Thyroid gland (tissue), 4 donors: ENCODE measurements around the gene TRIM26. TPM values are rescaled to one million over a fixed set of nuclear protein-coding genes. Genes with fewer than 3 reads are reported as not detected.
"Not testable (repeated sequence)": the region's sequence is repeated elsewhere in the genome, so short reads cannot be mapped to it uniquely, and the experiment has no call there.

Experiments used
- DNase-seq, 2 donors: peaks; one replicate each; pipeline ENCODE4 v3.0.0-alpha.2; 2019
- H3K27ac ChIP-seq, 3 donors: fragments of 200-600 bp; sonication (generic); 1 replicate in 2 of 3; 2 replicates in 1 of 3; pipeline ENCODE4 v1.5.1; 2016 to 2019; ENCODE audit warnings: mild to moderate bottlenecking in 1 of 3, moderate library complexity in 1 of 3
- H3K27me3 ChIP-seq: fragments of 200-600 bp; sonication (generic); one replicate; pipeline ENCODE4 v1.5.1; 2019
- H3K36me3 ChIP-seq, 2 donors: fragments of 200-600 bp; sonication (generic); one replicate each; pipeline ENCODE4 v1.5.1; 2016 to 2019
- H3K4me1 ChIP-seq, 2 donors: fragments of 200-600 bp; sonication (generic); one replicate each; pipeline ENCODE4 v1.5.1; 2017 to 2019
- H3K4me3 ChIP-seq, 3 donors: fragments of 200-600 bp; sonication (generic); replicated peaks in 1 of 3; 1 replicate in 2 of 3; 2 replicates in 1 of 3; pipeline ENCODE4 v1.5.1; 2016; ENCODE audit warnings: mild to moderate bottlenecking in 1 of 3
- H3K9me3 ChIP-seq: fragments of 200-600 bp; sonication (generic); one replicate; pipeline ENCODE4 v1.5.1; 2017
- CTCF ChIP-seq, 6 experiments: fragments of 200-600 bp in 3 of 6; fragments of 450-650 bp in 3 of 6; sonication (generic) in 3 of 6; IDR thresholded peaks; one replicate each; pipeline ENCODE4 v1.5.1; 2016 to 2019; ENCODE audit warnings: antibody characterized with exemption in 6 of 6, mild to moderate bottlenecking in 2 of 6, inconsistent platforms in 1 of 6, moderate library complexity in 1 of 6
- POLR2A ChIP-seq, 2 donors: fragments of 450-650 bp; IDR thresholded peaks; one replicate each; pipeline ENCODE4 v1.6.1; 2017; ENCODE audit warnings: antibody characterized with exemption in 2 of 2, mild to moderate bottlenecking in 2 of 2, moderate library complexity in 1 of 2
- WGBS, 2 donors: methylation state at CpG; one replicate each; pipeline ENCODE4 v1.1.5; 2017; 5-methylcytosine and 5-hydroxymethylcytosine counted together
- intact Hi-C: fragments of 100-400 bp; cut with DNase I; formaldehyde crosslinking; loops from one replicate; pipeline ENCODE4 v1.15.1; 2023
- total RNA-seq, 4 donors: library from RNA; depleted of rRNA; stranded (reverse); fragments of >200 nt; gene quantifications; one replicate each; pipeline ENCODE4 v1.2.3, GENCODE V29; 2016

The TRIM26 gene
- total RNA-seq, 4 donors from 2014 or later = 52.9 to 72.2 (median 62.4) TPM

- H3K27me3 ChIP-seq = no peaks in the 10 kb centered on the region
- no peaks in the 10 kb centered on the region for H3K9me3 ChIP-seq
- no peaks in the 10 kb centered on the region for H3K4me1 ChIP-seq
- no peaks in the 10 kb centered on the region for H3K36me3 ChIP-seq
- DNase-seq = no peak
- intact Hi-C loops = no loop called here
- 75% methylated on average over 6 of the region's 6 CpGs for WGBS, 2 donors
- H3K4me3 ChIP-seq = no peak overlapping the region
- no peak overlapping the region for H3K27ac ChIP-seq
- TF ChIP-seq POLR2A (IDR thresholded peaks at IDR 0.05) (no peak), CTCF (IDR thresholded peaks at IDR 0.05) (no peak)
Measured at GRCh38 chr6:30144811-30145210, 68.4 kb downstream of the TRIM26 start.

DNA sequence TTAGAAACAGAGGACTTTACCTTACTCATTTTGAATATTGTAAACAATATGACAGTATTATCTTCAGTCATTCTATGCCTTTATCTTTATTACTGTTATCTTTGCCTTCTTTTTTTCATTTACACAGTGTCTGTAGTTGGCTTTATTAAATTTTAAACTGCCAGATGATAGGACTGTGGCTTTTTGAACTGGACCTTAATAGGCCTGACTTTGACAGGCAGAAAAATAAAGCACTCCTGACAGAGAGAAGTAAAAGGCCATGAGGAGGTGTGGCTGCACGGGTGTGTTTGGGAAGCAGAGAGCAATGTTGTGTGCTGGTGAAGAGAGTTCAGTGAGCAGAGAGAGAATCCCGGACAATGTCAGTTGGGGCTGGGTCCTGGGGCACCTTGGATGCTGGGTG is 69.4 kb downstream of the TRIM26 start:
- Histone ChIP-seq H3K36me3 (no peaks in the 10 kb centered on the region), H3K27me3 (no peaks in the 10 kb centered on the region), H3K4me3 (no peak overlapping the region), H3K4me1 (no peaks in the 10 kb centered on the region), H3K27ac (no peak overlapping the region), H3K9me3 (no peaks in the 10 kb centered on the region)
- WGBS, 2 donors = 67 to 76% methylated on average over 2 of the region's 2 CpGs
- TF ChIP-seq CTCF (IDR thresholded peaks at IDR 0.05) = no peak
- no peak for TF ChIP-seq POLR2A (IDR thresholded peaks at IDR 0.05)
- intact Hi-C loops = no loop called here
- DNase-seq = no peak

DNA sequence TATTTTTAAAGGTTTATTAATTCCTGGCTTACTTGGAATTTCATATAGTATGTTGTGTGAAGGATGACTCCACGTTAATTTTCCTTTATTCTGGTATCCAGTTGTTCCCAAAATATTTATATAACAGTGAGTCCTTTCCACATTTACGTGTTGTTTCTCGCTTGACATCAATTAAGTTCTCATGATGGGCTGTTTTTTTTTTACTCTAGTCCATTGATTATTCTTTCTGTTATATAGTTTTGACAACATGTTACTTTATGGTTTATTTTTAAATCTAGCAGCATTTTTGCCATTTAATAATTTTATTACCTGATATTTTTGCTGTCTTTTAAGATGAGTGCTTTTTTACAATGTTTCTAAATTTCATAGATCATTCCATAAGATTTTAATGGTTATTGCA is 70.5 kb downstream of the TRIM26 start:
- Histone ChIP-seq H3K4me3 (no peak overlapping the region), H3K9me3 (no peaks in the 10 kb centered on the region), H3K27me3 (no peaks in the 10 kb centered on the region), H3K4me1 (no peaks in the 10 kb centered on the region), H3K27ac (no peak overlapping the region), H3K36me3 (no peaks in the 10 kb centered on the region)
- TF ChIP-seq CTCF (IDR thresholded peaks at IDR 0.05) = no peak
- TF ChIP-seq POLR2A (IDR thresholded peaks at IDR 0.05) = no peak
- 82 to 86% methylated on average over 3 of the region's 3 CpGs for WGBS, 2 donors
- DNase-seq = no peak
- intact Hi-C loops = no loop called here

DNA sequence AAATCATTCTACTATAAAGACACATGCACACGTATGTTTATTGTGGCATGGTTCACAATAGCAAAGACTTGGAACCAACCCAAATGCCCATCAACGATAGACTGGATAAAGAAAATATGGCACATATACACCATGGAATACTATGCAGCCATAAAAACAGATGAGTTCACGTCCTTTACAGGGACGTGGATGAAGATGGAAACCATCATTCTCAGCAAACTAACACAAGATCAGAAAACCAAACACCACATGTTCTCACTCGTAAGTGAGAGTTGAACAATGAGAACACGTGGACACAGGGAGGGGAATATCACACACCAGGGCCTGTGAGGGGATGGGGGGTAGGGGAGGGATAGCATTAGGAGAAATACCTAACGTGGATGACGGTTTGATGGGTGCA is 73.0 kb downstream of the TRIM26 start:
- intact Hi-C loops, H3K27me3 ChIP-seq, H3K27ac ChIP-seq, H3K4me1 ChIP-seq, H3K4me3 ChIP-seq, H3K9me3 ChIP-seq, H3K36me3 ChIP-seq, DNase-seq: not testable (repeated sequence)
- WGBS, 2 donors = 89% methylated on average over 8 of the region's 8 CpGs

- no peak for TF ChIP-seq POLR2A (IDR thresholded peaks at IDR 0.05)
- TF ChIP-seq CTCF (IDR thresholded peaks at IDR 0.05) = no peak
- Histone ChIP-seq H3K36me3 (no peaks in the 10 kb centered on the region), H3K9me3 (no peaks in the 10 kb centered on the region), H3K4me1 (no peaks in the 10 kb centered on the region), H3K27ac (no peak overlapping the region), H3K27me3 (no peaks in the 10 kb centered on the region), H3K4me3 (no peak overlapping the region)
- WGBS, 2 donors = 77 to 84% methylated on average over 11 of the region's 11 CpGs
- intact Hi-C loops = no loop called here
- DNase-seq = no peak
Measured at GRCh38 chr6:30136570-30137286, 76.5 kb downstream of the TRIM26 start.
